ENCODE data around the gene CLN6. TPM values are rescaled to one million over a fixed set of nuclear protein-coding genes. Genes with fewer than 3 reads are reported as not detected.
A peak's percentile ranks its signal among the peaks of the same experiment; 100 is the strongest.

Gene CLN6
- total and polyA plus RNA-seq, 9 of the 15 experiments (the other 6 are each of a cell fraction or from before 2014, with no cell fraction given) = 0.71 to 53.3 (median 39.3) TPM

DNA sequence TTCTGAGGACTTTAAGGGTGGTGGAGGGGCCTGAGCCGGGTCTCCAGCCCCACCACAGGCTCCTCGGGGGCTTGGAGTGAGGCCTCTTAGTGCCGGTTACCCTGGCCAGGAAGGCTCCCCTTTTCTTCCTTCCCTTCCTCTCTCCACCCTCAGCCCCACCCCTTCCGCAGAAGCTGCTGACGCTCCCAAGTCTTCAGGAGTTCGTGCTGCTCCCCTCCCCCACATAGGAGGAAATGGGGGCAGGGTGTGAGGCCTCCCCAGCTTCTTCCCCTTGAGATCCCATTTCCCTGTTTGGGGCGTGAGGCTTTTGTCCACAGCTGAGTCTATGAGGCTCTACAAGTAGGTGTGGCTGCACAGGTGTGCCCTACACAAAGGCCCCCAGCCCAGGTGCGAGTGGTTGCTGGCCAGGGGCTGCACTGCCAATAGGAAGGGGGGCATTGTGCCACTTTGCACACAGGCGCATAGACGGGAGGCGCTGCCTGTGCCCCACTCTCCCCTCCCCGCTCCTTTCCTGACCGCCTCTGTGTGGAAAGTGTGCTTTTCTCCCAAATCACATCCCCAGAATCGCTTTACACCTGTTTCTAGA, 23.5 kb downstream of the CLN6 start (continued):
- TF ChIP-seq ZNF175 (CRISPR knock-in tag; IDR thresholded peaks at IDR 0.05; ENCODE audit: low read depth) (no peak), ZNF707 (CRISPR knock-in tag; conservative IDR thresholded peaks at IDR 0.05) (no peak), SMARCA4 (IDR thresholded peaks at IDR 0.05) (no peak), ZNF449 (CRISPR knock-in tag; IDR thresholded peaks at IDR 0.05) (no peak), PHF21A (IDR thresholded peaks at IDR 0.05; ENCODE audit: borderline replicate concordance, low read depth) (no peak), CREB1 (IDR thresholded peaks at IDR 0.05) (no peak; the same call in 1 of the 2 replicates), CREB1 (CRISPR knock-in tag; IDR thresholded peaks at IDR 0.05) (0 out of 2 replicates have a peak, but pooled peaks have one; percentile 38), ZNF140 (CRISPR knock-in tag; IDR thresholded peaks at IDR 0.05) (no peak), MTA2 (IDR thresholded peaks at IDR 0.05; ENCODE audit: low read depth) (no peak), MAFF (IDR thresholded peaks at IDR 0.05; ENCODE audit: low read length) (no peak), PRDM10 (IDR thresholded peaks at IDR 0.05; ENCODE audit: partially characterized antibody) (no peak), L3MBTL2 (IDR thresholded peaks at IDR 0.05) (peak; percentile 38; the same call in 1 of the 2 replicates), KDM5B (IDR thresholded peaks at IDR 0.05; ENCODE audit: insufficient replicate concordance, low read depth, low read length) (no peak), XRCC4 (IDR thresholded peaks at IDR 0.05; ENCODE audit: extremely low read depth, insufficient read depth, insufficient read length) (no peak), CREM (IDR thresholded peaks at IDR 0.05; ENCODE audit: low read depth) (peak; percentile 71), ZFP36 (IDR thresholded peaks at IDR 0.05; ENCODE audit: low read depth, low read length, partially characterized antibody) (no peak), ZNF561 (CRISPR knock-in tag; conservative IDR thresholded peaks at IDR 0.05) (no peak), DDX20 (tag; IDR thresholded peaks at IDR 0.05; ENCODE audit: low read depth) (no peak), ELK3 (CRISPR knock-in tag; IDR thresholded peaks at IDR 0.05) (no peak)
- TF ChIP-seq, protein P1, sequence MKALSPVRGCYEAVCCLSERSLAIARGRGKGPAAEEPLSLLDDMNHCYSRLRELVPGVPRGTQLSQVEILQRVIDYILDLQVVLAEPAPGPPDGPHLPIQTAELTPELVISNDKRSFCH (CRISPR knock-in tag; IDR thresholded peaks at IDR 0.05) = no peak
- TF ChIP-seq, protein P1 (tag; IDR thresholded peaks at IDR 0.05) = no peak
- TF ChIP-seq, protein P2, sequence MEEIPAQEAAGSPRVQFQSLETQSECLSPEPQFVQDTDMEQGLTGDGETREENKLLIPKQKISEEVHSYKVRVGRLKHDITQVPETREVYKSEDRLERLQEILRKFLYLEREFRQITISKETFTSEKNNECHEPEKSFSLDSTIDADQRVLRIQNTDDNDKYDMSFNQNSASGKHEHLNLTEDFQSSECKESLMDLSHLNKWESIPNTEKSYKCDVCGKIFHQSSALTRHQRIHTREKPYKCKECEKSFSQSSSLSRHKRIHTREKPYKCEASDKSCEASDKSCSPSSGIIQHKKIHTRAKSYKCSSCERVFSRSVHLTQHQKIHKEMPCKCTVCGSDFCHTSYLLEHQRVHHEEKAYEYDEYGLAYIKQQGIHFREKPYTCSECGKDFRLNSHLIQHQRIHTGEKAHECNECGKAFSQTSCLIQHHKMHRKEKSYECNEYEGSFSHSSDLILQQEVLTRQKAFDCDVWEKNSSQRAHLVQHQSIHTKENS (CRISPR knock-in tag; IDR thresholded peaks at IDR 0.05) = no peak
